Measurements from ENCODE around the gene MEGF11.

DNA sequence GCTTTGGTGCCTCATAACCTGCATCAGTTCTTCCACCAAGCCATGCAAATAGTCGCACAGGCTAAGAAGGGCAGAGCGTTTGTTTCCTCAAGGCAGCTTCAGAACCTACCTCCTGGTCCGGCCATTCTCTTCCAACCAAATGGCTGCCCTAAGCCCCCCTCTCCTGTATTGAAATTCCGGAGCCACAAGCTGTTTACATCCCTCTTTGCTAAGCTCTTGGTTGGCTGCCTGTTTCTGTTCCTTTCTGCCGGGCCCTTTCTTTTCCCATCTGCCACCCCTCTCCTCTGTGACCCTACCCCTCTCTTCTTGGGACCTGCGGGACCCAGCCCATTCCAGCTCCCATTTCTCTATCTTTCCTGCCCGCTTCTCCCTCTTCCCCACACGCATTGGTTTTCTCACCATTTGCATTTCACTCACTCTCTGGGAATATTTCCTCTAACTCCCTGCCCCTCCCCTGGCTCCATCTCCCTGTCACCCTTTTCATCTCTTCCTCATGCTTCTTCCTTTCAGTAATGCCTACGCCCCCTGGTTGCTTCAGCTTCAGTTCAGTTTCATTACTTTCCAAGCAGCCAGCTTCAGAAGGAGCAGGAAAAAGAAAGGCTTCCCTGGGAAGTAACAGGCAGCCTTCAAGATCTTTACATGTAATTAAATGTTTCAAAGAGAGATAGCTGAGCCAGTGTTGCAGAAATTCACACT lies 270.8 kb downstream of the MEGF11 start:
- TF ChIP-seq POLR2AphosphoS5 (IDR thresholded peaks at IDR 0.05; ENCODE audit: borderline replicate concordance, low read depth, low read length) (no peak), EZH2 (IDR thresholded peaks at IDR 0.05) (no peak), FOXP2 (optimal IDR thresholded peaks at IDR 0.05; ENCODE audit: control extremely low read depth, extremely low read length, insufficient read depth) (no peak)
